Heart left ventricle (tissue), 13 donors: ENCODE measurements around the gene SERPINB11.

Experiments used
- CTCF ChIP-seq, 12 donors: fragments of 200-600 bp; sonication (generic) in 4 of 12; IDR thresholded peaks; one replicate each; pipeline versions ENCODE4 v1.5.0 to v1.8.0; 2018 to 2022; ENCODE audit warnings: antibody characterized with exemption in 12 of 12, mild to moderate bottlenecking in 5 of 12
- POLR2A ChIP-seq, 2 donors: fragments of 450-650 bp; IDR thresholded peaks; one replicate each; pipeline ENCODE4 v1.6.1; 2017; ENCODE audit warnings: antibody characterized with exemption in 2 of 2, mild to moderate bottlenecking in 2 of 2, moderate library complexity in 2 of 2
- donor health status: ischemic (EF 13 %, LVEDD 7.1; RV severe dilation, severe dysfunction).
- donor health status: DM: no; HTN: yes; CAD: no.
- donor health status: DM: no; HTN: no; CAD: no.
- donor health status: ischemic (EF 25% LVEDD 6.9; RV normal size, moderate dysfunction).
- donor health status: ischemic (EF 25% LVEDD 5.7; RV mildly dilated, moderate dysfunction).
- donor health status: ischemic (EF 35%, LVEDD 5.7; RV mildly dilated, moderate dysfunction).
- donor health status: nonischemic (EF 11% LVEDD 7.7; RV severe dilation, severe dysfunction).
- donor health status: DM: yes; HTN: yes; CAD: no.
- donor health status: PGD.
- donor health status: ischemic (EF 29% LVEDD 5.4; RV normal size, mild dysfunction).
- donor health status: nonischemic (EF 23%, LVEDD 6.1; RV moderate dilation, normal function).

- TF ChIP-seq CTCF (IDR thresholded peaks at IDR 0.05) = no peak
- TF ChIP-seq POLR2A (IDR thresholded peaks at IDR 0.05) = no peak
Measured at GRCh38 chr18:63731215-63731614, 28.5 kb downstream of the SERPINB11 start.
